ENCODE measurements around the gene MIEF2. TPM values are rescaled to one million over a fixed set of nuclear protein-coding genes. Genes with fewer than 3 reads are reported as not detected.

MIEF2 gene
- total RNA-seq, 1 donor from 2014 or later = 9.5 TPM

GRCh38 chr17:18309202-18309601 is 48.7 kb downstream of the MIEF2 start:
- Histone ChIP-seq H3K9me3 (no peaks in the 10 kb centered on the region), H3K4me1 (peaks cover 16% of the 10 kb centered on the region), H3K27me3 (ENCODE audit: low read depth) (no peaks in the 10 kb centered on the region), H3K27ac (no peak overlapping the region), H3K36me3 (peaks cover 70% of the 10 kb centered on the region), H3K4me3 (no peak overlapping the region)
- ATAC-seq (no peak), DNase-seq (no peak)
- intact Hi-C loops (cut with DNase I) = no loop called here
- TF ChIP-seq CTCF (IDR thresholded peaks at IDR 0.05) = no peak

GRCh38 chr17:18314059-18314730 is 53.7 kb downstream of the MIEF2 start:
- Histone ChIP-seq H3K36me3 (peaks cover 48% of the 10 kb centered on the region), H3K27ac (peak overlapping the region; percentile 96), H3K9me3 (no peaks in the 10 kb centered on the region), H3K27me3 (ENCODE audit: low read depth) (no peaks in the 10 kb centered on the region), H3K4me1 (peaks cover 54% of the 10 kb centered on the region), H3K4me3 (peak overlapping the region; percentile 96)
- ATAC-seq (peak in 1 of 2 donors; percentile 1), DNase-seq (no peak)
- TF ChIP-seq CTCF (IDR thresholded peaks at IDR 0.05) = no peak
- intact Hi-C loops (cut with DNase I) = no loop called here

- Histone ChIP-seq H3K4me1 (peaks cover 62% of the 10 kb centered on the region), H3K27ac (peak within 1 kb of the TSS; percentile 96), H3K9me3 (no peaks in the 10 kb centered on the region), H3K36me3 (peaks cover 54% of the 10 kb centered on the region), H3K27me3 (ENCODE audit: low read depth) (no peaks in the 10 kb centered on the region), H3K4me3 (peak within 1 kb of the TSS; percentile 96)
- TF ChIP-seq CTCF (IDR thresholded peaks at IDR 0.05) = no peak
- peak; percentile 98 for ATAC-seq
- peak; percentile 99 for DNase-seq
- intact Hi-C loops (cut with DNase I) = no loop called here
Observed at GRCh38 chr17:18314731-18315561, 54.5 kb downstream of the MIEF2 start, which contains the start of the genes SMCR8 and TOP3A. TSS of gene SMCR8 (plus strand) at chr17:18315293. CDS start at chr17:18315790, 497 bp downstream. TSS of gene TOP3A (minus strand) at chr17:18314994. CDS start at chr17:18314778, 216 bp downstream.

GRCh38 chr17:18315562-18315922 is 55.1 kb downstream of the MIEF2 start:
- no peak for DNase-seq
- Histone ChIP-seq H3K27ac (peak overlapping the region; percentile 96), H3K4me3 (peak overlapping the region; percentile 96), H3K27me3 (ENCODE audit: low read depth) (no peaks in the 10 kb centered on the region), H3K36me3 (peaks cover 56% of the 10 kb centered on the region), H3K9me3 (no peaks in the 10 kb centered on the region), H3K4me1 (peaks cover 68% of the 10 kb centered on the region)
- no peak for TF ChIP-seq CTCF (IDR thresholded peaks at IDR 0.05)
- ATAC-seq = peak; percentile 17 to 26
- intact Hi-C loops (cut with DNase I) = no loop called here

GRCh38 chr17:18315961-18316360 is 55.5 kb downstream of the MIEF2 start:
- DNase-seq (no peak), ATAC-seq (no peak)
- peak overlapping the region; percentile 96 for H3K27ac ChIP-seq
- no peaks in the 10 kb centered on the region for H3K9me3 ChIP-seq
- no peak for TF ChIP-seq CTCF (IDR thresholded peaks at IDR 0.05)
- H3K4me3 ChIP-seq = peak overlapping the region; percentile 96
- H3K4me1 ChIP-seq = peaks cover 72% of the 10 kb centered on the region
- intact Hi-C loops (cut with DNase I) = no loop called here
- peaks cover 57% of the 10 kb centered on the region for H3K36me3 ChIP-seq
- no peaks in the 10 kb centered on the region for H3K27me3 ChIP-seq (ENCODE audit: low read depth)

Other genes starting within 250 kb of the MIEF2 start
- gene ATPAF2, start 221.5 kb upstream of the MIEF2 start, total RNA-seq = 22.9 TPM
- gene GID4, start 221.3 kb upstream of the MIEF2 start, total RNA-seq = 11.9 TPM
- gene DRG2, start 172.7 kb upstream of the MIEF2 start, total RNA-seq = 29.2 TPM
- 3.3 TPM for gene MYO15A, start 151.9 kb upstream of the MIEF2 start, total RNA-seq
- gene ALKBH5, start 76.8 kb upstream of the MIEF2 start, total RNA-seq = 100 TPM
- gene LLGL1, start 35.0 kb upstream of the MIEF2 start, total RNA-seq = 12.0 TPM
- gene FLII, start 1.9 kb upstream of the MIEF2 start, total RNA-seq = 327 TPM
- 31.2 TPM for gene TOP3A, start 54.3 kb downstream of the MIEF2 start, total RNA-seq
- 30.1 TPM for gene SMCR8, start 54.6 kb downstream of the MIEF2 start, total RNA-seq
- gene SHMT1, start 102.9 kb downstream of the MIEF2 start, total RNA-seq = 33.1 TPM
- gene EVPLL, start 117.1 kb downstream of the MIEF2 start, total RNA-seq = 2.8 TPM
- gene LGALS9C, start 216.1 kb downstream of the MIEF2 start, total RNA-seq = 0.47 TPM

All from lower lobe of right lung (tissue), 2 donors.